Measurements from ENCODE around the gene PLK5.
"Not testable (repeated sequence)": the region's sequence is repeated elsewhere in the genome, so short reads cannot be mapped to it uniquely, and the experiment has no call there.

DNA sequence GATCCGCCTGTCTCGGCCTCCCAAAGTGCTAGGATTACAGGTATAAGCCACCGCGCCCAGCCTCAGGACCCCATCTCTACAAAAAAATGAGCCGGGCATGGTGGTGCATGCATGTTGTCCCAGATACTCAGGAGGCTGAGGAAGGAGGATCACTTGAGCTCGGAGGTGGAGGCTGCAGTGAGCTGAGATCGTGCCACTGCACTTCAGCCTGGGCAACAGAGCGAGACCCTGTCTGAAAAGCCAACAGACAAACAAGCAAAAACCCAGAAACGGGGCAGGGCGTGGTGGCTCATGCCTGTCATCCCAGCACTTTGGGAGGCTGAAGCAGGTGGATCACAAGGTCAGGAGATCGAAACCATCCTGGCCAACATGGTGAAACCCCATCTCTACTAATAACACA lies 7.0 kb downstream of the PLK5 start:
- TF ChIP-seq, protein P1, sequence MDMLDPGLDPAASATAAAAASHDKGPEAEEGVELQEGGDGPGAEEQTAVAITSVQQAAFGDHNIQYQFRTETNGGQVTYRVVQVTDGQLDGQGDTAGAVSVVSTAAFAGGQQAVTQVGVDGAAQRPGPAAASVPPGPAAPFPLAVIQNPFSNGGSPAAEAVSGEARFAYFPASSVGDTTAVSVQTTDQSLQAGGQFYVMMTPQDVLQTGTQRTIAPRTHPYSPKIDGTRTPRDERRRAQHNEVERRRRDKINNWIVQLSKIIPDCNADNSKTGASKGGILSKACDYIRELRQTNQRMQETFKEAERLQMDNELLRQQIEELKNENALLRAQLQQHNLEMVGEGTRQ (IDR thresholded peaks at IDR 0.05; ENCODE audit: borderline replicate concordance, low read depth, low read length): not testable (repeated sequence)
- not testable (repeated sequence) for TF ChIP-seq TAF1 (IDR thresholded peaks at IDR 0.05; ENCODE audit: borderline replicate concordance, low read depth, low read length); JUND (IDR thresholded peaks at IDR 0.05); NRF1 (IDR thresholded peaks at IDR 0.05; ENCODE audit: low read depth, low read length)
- TF ChIP-seq, protein P2, sequence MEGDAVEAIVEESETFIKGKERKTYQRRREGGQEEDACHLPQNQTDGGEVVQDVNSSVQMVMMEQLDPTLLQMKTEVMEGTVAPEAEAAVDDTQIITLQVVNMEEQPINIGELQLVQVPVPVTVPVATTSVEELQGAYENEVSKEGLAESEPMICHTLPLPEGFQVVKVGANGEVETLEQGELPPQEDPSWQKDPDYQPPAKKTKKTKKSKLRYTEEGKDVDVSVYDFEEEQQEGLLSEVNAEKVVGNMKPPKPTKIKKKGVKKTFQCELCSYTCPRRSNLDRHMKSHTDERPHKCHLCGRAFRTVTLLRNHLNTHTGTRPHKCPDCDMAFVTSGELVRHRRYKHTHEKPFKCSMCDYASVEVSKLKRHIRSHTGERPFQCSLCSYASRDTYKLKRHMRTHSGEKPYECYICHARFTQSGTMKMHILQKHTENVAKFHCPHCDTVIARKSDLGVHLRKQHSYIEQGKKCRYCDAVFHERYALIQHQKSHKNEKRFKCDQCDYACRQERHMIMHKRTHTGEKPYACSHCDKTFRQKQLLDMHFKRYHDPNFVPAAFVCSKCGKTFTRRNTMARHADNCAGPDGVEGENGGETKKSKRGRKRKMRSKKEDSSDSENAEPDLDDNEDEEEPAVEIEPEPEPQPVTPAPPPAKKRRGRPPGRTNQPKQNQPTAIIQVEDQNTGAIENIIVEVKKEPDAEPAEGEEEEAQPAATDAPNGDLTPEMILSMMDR (IDR thresholded peaks at IDR 0.05): not testable (repeated sequence)

Data from SK-N-SH (cell line).